Skeletal muscle satellite cell (primary cell): ENCODE data around the gene PPP1R16B.
"Not testable (repeated sequence)": the region's sequence is repeated elsewhere in the genome, so short reads cannot be mapped to it uniquely, and the experiment has no call there.

Source experiments
- H3K27me3 ChIP-seq: 2 replicates; pipeline ENCODE4 v1.7.0; 2013; ENCODE audit warnings: low read length; ENCODE audit not compliant: control insufficient read depth, insufficient read depth
- H3K36me3 ChIP-seq: 2 replicates; pipeline ENCODE4 v1.7.0; 2013; ENCODE audit warnings: mild to moderate bottlenecking, control low read depth, low read length; ENCODE audit not compliant: insufficient read depth
- H3K4me1 ChIP-seq: 2 replicates; pipeline ENCODE4 v1.7.0; 2013; ENCODE audit warnings: low read length; ENCODE audit not compliant: control insufficient read depth, insufficient read depth
- H3K4me2 ChIP-seq: 2 replicates; pipeline ENCODE4 v1.7.0; 2013; ENCODE audit warnings: mild to moderate bottlenecking, low read length
- H3K4me3 ChIP-seq: 2 replicates; pipeline ENCODE4 v1.7.0; 2013; ENCODE audit warnings: low read length
- H3K9ac ChIP-seq: 2 replicates; pipeline ENCODE4 v1.7.0; 2013; ENCODE audit warnings: mild to moderate bottlenecking, low read depth, low read length, moderate library complexity
- H3K9me3 ChIP-seq: replicated peaks from 2 replicates; pipeline ENCODE4 v1.7.0; 2013; ENCODE audit warnings: mild to moderate bottlenecking, control low read depth, low read length

The PPP1R16B gene

GRCh38 chr20:38812182-38812581 lies 6.7 kb downstream of the PPP1R16B start:
- Histone ChIP-seq H3K4me2 (no peak overlapping the region), H3K4me3 (no peak overlapping the region), H3K4me1 (no peaks in the 10 kb centered on the region), H3K27me3 (peaks cover 83% of the 10 kb centered on the region), H3K9ac (no peak overlapping the region), H3K36me3 (no peaks in the 10 kb centered on the region), H3K9me3 (no peaks in the 10 kb centered on the region)

GRCh38 chr20:38812709-38813573 lies 7.4 kb downstream of the PPP1R16B start:
- H3K4me2 ChIP-seq = no peak overlapping the region
- H3K9ac ChIP-seq = no peak overlapping the region
- no peak overlapping the region for H3K4me3 ChIP-seq
- peaks cover 75% of the 10 kb centered on the region for H3K27me3 ChIP-seq
- H3K4me1 ChIP-seq = no peaks in the 10 kb centered on the region
- H3K36me3 ChIP-seq = no peaks in the 10 kb centered on the region
- H3K9me3 ChIP-seq = no peaks in the 10 kb centered on the region

GRCh38 chr20:38813574-38813962 lies 8.1 kb downstream of the PPP1R16B start:
- H3K4me1 ChIP-seq, H3K4me2 ChIP-seq, H3K36me3 ChIP-seq, H3K9me3 ChIP-seq, H3K9ac ChIP-seq, H3K4me3 ChIP-seq: not testable (repeated sequence)
- H3K27me3 ChIP-seq = peaks cover 72% of the 10 kb centered on the region

GRCh38 chr20:38815446-38815845 lies 9.9 kb downstream of the PPP1R16B start:
- peaks cover 61% of the 10 kb centered on the region for H3K27me3 ChIP-seq
- H3K4me1 ChIP-seq = no peaks in the 10 kb centered on the region
- H3K36me3 ChIP-seq = no peaks in the 10 kb centered on the region
- H3K4me3 ChIP-seq = no peak overlapping the region
- no peak overlapping the region for H3K9ac ChIP-seq
- no peak overlapping the region for H3K4me2 ChIP-seq
- no peaks in the 10 kb centered on the region for H3K9me3 ChIP-seq

- Histone ChIP-seq H3K4me3 (no peak overlapping the region), H3K4me2 (no peak overlapping the region), H3K4me1 (no peaks in the 10 kb centered on the region), H3K9me3 (no peaks in the 10 kb centered on the region), H3K27me3 (peaks cover 49% of the 10 kb centered on the region), H3K36me3 (no peaks in the 10 kb centered on the region), H3K9ac (no peak overlapping the region)
These were observed 12.9 kb downstream of the PPP1R16B start for GRCh38 chr20:38818113-38819065.

- no peak overlapping the region for H3K4me2 ChIP-seq
- H3K4me1 ChIP-seq = no peaks in the 10 kb centered on the region
These were observed 20.0 kb downstream of the PPP1R16B start for GRCh38 chr20:38825571-38825900.

GRCh38 chr20:38825901-38826625 lies 20.6 kb downstream of the PPP1R16B start:
- Histone ChIP-seq H3K27me3 (peaks cover 59% of the 10 kb centered on the region), H3K9me3 (no peaks in the 10 kb centered on the region), H3K9ac (no peak overlapping the region), H3K36me3 (no peaks in the 10 kb centered on the region), H3K4me1 (no peaks in the 10 kb centered on the region), H3K4me2 (no peak overlapping the region), H3K4me3 (no peak overlapping the region)

More at GRCh38 chr20:38825571-38825900, 20.0 kb downstream of the PPP1R16B start:
- no peak overlapping the region for H3K4me3 ChIP-seq
- H3K36me3 ChIP-seq = no peaks in the 10 kb centered on the region
- H3K9me3 ChIP-seq = no peaks in the 10 kb centered on the region
- H3K27me3 ChIP-seq = peaks cover 54% of the 10 kb centered on the region
- no peak overlapping the region for H3K9ac ChIP-seq

GRCh38 chr20:38827770-38828281 lies 22.3 kb downstream of the PPP1R16B start:
- Histone ChIP-seq H3K27me3 (peaks cover 55% of the 10 kb centered on the region), H3K4me2 (no peak overlapping the region), H3K36me3 (no peaks in the 10 kb centered on the region), H3K9me3 (no peaks in the 10 kb centered on the region), H3K4me3 (no peak overlapping the region), H3K9ac (no peak overlapping the region), H3K4me1 (no peaks in the 10 kb centered on the region)

- Histone ChIP-seq H3K4me2 (no peak overlapping the region), H3K9me3 (no peaks in the 10 kb centered on the region), H3K4me3 (no peak overlapping the region), H3K27me3 (peaks cover 60% of the 10 kb centered on the region), H3K36me3 (no peaks in the 10 kb centered on the region), H3K9ac (no peak overlapping the region), H3K4me1 (no peaks in the 10 kb centered on the region)
These were observed 23.2 kb downstream of the PPP1R16B start for GRCh38 chr20:38828514-38829295.

GRCh38 chr20:38829296-38829875 lies 23.9 kb downstream of the PPP1R16B start:
- Histone ChIP-seq H3K36me3 (no peaks in the 10 kb centered on the region), H3K4me1 (no peaks in the 10 kb centered on the region), H3K9me3 (no peaks in the 10 kb centered on the region)

More at GRCh38 chr20:38829296-38829875, 23.9 kb downstream of the PPP1R16B start:
- Histone ChIP-seq H3K4me2 (no peak overlapping the region), H3K27me3 (peaks cover 59% of the 10 kb centered on the region), H3K4me3 (no peak overlapping the region), H3K9ac (no peak overlapping the region)
